HG03139 (cell line): ENCODE data around the gene HRH4.

ENCODE experiments used
- ATAC-seq: cut with Tn5 transposase; IDR thresholded peaks from one replicate; pipeline ENCODE4 v1.9.1; 2021; ENCODE audit not compliant: unreplicated experiment

The HRH4 gene

GRCh38 chr18:24504401-24504800, 44.0 kb downstream of the HRH4 start:
- no peak for ATAC-seq

GRCh38 chr18:24506175-24506574, 45.7 kb downstream of the HRH4 start:
- ATAC-seq = no peak

- no peak for ATAC-seq
These were observed 49.0 kb downstream of the HRH4 start for GRCh38 chr18:24509435-24509834.

GRCh38 chr18:24514439-24514838, 54.0 kb downstream of the HRH4 start:
- ATAC-seq = no peak

GRCh38 chr18:24515721-24516120, 55.3 kb downstream of the HRH4 start:
- no peak for ATAC-seq

GRCh38 chr18:24516261-24516660, 55.8 kb downstream of the HRH4 start:
- ATAC-seq = no peak

- ATAC-seq = no peak
These were observed 57.1 kb downstream of the HRH4 start for GRCh38 chr18:24517554-24517953.

GRCh38 chr18:24518596-24518995, 58.2 kb downstream of the HRH4 start:
- no peak for ATAC-seq
